ENCODE measurements around the gene CCL1. TPM values are rescaled to one million over a fixed set of nuclear protein-coding genes. Genes with fewer than 3 reads are reported as not detected.

Gene CCL1
- total RNA-seq, 1 experiment from 2014 or later, result not detected

- H3K36me3 ChIP-seq, result no peaks in the 10 kb centered on the region
- no peak overlapping the region for H3K27ac ChIP-seq
- no peaks in the 10 kb centered on the region for H3K4me1 ChIP-seq
- no peaks in the 10 kb centered on the region for H3K9me3 ChIP-seq (replicated peaks)
- H3K27me3 ChIP-seq, result peaks cover 8% of the 10 kb centered on the region; the same call in 1 of the 2 replicates
- no peak overlapping the region for H3K4me3 ChIP-seq
- DNase-seq, result no peak
Observed at GRCh38 chr17:34313164-34313563, 49.9 kb downstream of the CCL1 start.

GRCh38 chr17:34312080-34312479 is 51.0 kb downstream of the CCL1 start:
- DNase-seq, result no peak
- Histone ChIP-seq H3K27me3 (peaks cover 8% of the 10 kb centered on the region; the same call in 1 of the 2 replicates), H3K36me3 (no peaks in the 10 kb centered on the region), H3K27ac (no peak overlapping the region), H3K9me3 (replicated peaks) (no peaks in the 10 kb centered on the region), H3K4me3 (no peak overlapping the region), H3K4me1 (no peaks in the 10 kb centered on the region)

GRCh38 chr17:34311291-34311690 is 51.7 kb downstream of the CCL1 start:
- no peak overlapping the region for H3K4me3 ChIP-seq
- H3K9me3 ChIP-seq (replicated peaks), result no peaks in the 10 kb centered on the region
- no peaks in the 10 kb centered on the region for H3K36me3 ChIP-seq
- H3K27ac ChIP-seq, result no peak overlapping the region
- H3K27me3 ChIP-seq, result peaks cover 8% of the 10 kb centered on the region; the same call in 1 of the 2 replicates
- no peak for DNase-seq
- no peaks in the 10 kb centered on the region for H3K4me1 ChIP-seq

Other genes starting within 250 kb of the CCL1 start
- gene CCL2, start 107.9 kb downstream of the CCL1 start, total RNA-seq (2014; rRNA removed; shearing (Covaris generic)), result 5.3 and 6.7 TPM in 2 replicates
- gene CCL7, start 93.0 kb downstream of the CCL1 start, total RNA-seq (2014; rRNA removed; shearing (Covaris generic)), result not detected in 2 replicates
- gene CCL11, start 77.5 kb downstream of the CCL1 start, total RNA-seq (2014; rRNA removed; shearing (Covaris generic)), result not detected in 2 replicates
- not detected in 2 replicates for gene CCL8, start 43.8 kb downstream of the CCL1 start, total RNA-seq (2014; rRNA removed; shearing (Covaris generic))
- gene CCL13, start 6.8 kb downstream of the CCL1 start, total RNA-seq (2014; rRNA removed; shearing (Covaris generic)), result not detected in 2 replicates
- gene TMEM132E, start 216.3 kb upstream of the CCL1 start, total RNA-seq (2014; rRNA removed; shearing (Covaris generic)), result not detected in 2 replicates

Data from SJCRH30 (cell line).